Measurements from ENCODE around the gene EHBP1.

EHBP1 gene

GRCh38 chr2:63086687-63087086 is 381.2 kb downstream of the EHBP1 start:
- no peaks in the 10 kb centered on the region for H3K36me3 Mint-ChIP-seq

GRCh38 chr2:63092401-63092800 is 386.9 kb downstream of the EHBP1 start:
- no peak for DNase-seq (ENCODE audit: low spot score in 2 of 2)
- no peak for ATAC-seq
- Mint-ChIP-seq H3K27ac (no peak overlapping the region), H3K4me3 (no peak overlapping the region), H3K9me3 (no peaks in the 10 kb centered on the region), H3K4me1 (no peaks in the 10 kb centered on the region), H3K36me3 (no peaks in the 10 kb centered on the region)

More at GRCh38 chr2:63086687-63087086, 381.2 kb downstream of the EHBP1 start:
- no peak for ATAC-seq
- no peak for DNase-seq (ENCODE audit: low spot score in 2 of 2)
- Mint-ChIP-seq H3K27ac (no peak overlapping the region), H3K4me1 (no peaks in the 10 kb centered on the region), H3K9me3 (no peaks in the 10 kb centered on the region), H3K4me3 (no peak overlapping the region)

DNA sequence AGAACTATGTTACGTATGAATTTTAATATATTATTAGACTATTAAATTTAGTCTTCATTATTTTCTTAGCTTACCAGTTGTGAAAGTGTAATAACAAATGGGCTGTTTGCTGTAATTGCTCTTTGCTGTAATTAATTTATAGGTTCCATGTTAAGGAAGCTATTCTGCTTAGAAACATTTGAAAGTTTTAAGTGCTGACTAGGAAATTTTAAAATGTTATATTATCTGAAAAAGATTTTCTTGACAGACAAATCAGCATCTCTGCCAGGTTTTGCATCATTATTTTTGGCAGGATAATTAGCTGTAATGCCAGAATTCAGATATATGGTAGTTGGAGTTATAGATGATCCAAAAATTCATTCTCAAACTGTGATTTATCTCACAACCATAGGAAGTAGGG is 387.3 kb downstream of the EHBP1 start:
- no peaks in the 10 kb centered on the region for H3K36me3 Mint-ChIP-seq
- DNase-seq (ENCODE audit: low spot score in 2 of 2) (no peak), ATAC-seq (no peak)
- no peak overlapping the region for H3K27ac Mint-ChIP-seq
- no peak overlapping the region for H3K4me3 Mint-ChIP-seq
- H3K9me3 Mint-ChIP-seq = no peaks in the 10 kb centered on the region
- no peaks in the 10 kb centered on the region for H3K4me1 Mint-ChIP-seq

GRCh38 chr2:63093502-63093901 is 388.0 kb downstream of the EHBP1 start:
- Mint-ChIP-seq H3K36me3 (no peaks in the 10 kb centered on the region), H3K9me3 (no peaks in the 10 kb centered on the region), H3K4me3 (no peak overlapping the region), H3K27ac (no peak overlapping the region), H3K4me1 (no peaks in the 10 kb centered on the region)
- ATAC-seq = no peak
- no peak for DNase-seq (ENCODE audit: low spot score in 2 of 2)

Data from stimulated activated effector memory CD8-positive, alpha-beta T cell treated with anti-CD3 and anti-CD28 coated beads, Interleukin-12 subunit alpha, Interleukin-12 subunit beta, amount 100 ng/mL, for 72 hours (primary cell).